Liver (tissue), 9 donors: ENCODE data around the gene FGD2. TPM values are rescaled to one million over a fixed set of nuclear protein-coding genes. Genes with fewer than 3 reads are reported as not detected.

Source experiments
- DNase-seq: peaks from one replicate; pipeline ENCODE4 v3.0.0-alpha.2; 2017; ENCODE audit warnings: low spot score
- H3K27ac ChIP-seq, 2 donors: one replicate each; pipeline ENCODE4 v1.7.0; 2013; ENCODE audit warnings: inconsistent platforms in 2 of 2, low read length in 2 of 2, control low read depth in 1 of 2, low read depth in 1 of 2, mild to moderate bottlenecking in 1 of 2
- H3K27me3 ChIP-seq, 4 donors: one replicate each; pipeline versions ENCODE4 v1.6.1 to v1.7.0; 2013; ENCODE audit warnings: low read length in 3 of 4, inconsistent platforms in 1 of 4, mild to moderate bottlenecking in 1 of 4, moderate library complexity in 1 of 4; ENCODE audit not compliant: control insufficient read depth in 4 of 4, insufficient read depth in 4 of 4
- H3K36me3 ChIP-seq, 4 donors: one replicate each; pipeline versions ENCODE4 v1.6.1 to v1.7.0; 2013; ENCODE audit warnings: low read length in 3 of 4, mild to moderate bottlenecking in 3 of 4, low read depth in 1 of 4, moderate library complexity in 1 of 4; ENCODE audit not compliant: control insufficient read depth in 4 of 4, insufficient read depth in 3 of 4
- H3K4me1 ChIP-seq, 4 donors: one replicate each; pipeline versions ENCODE4 v1.6.1 to v1.7.0; 2013; ENCODE audit warnings: low read length in 3 of 4, mild to moderate bottlenecking in 3 of 4, moderate library complexity in 1 of 4; ENCODE audit not compliant: control insufficient read depth in 4 of 4, insufficient read depth in 4 of 4
- H3K4me3 ChIP-seq, 3 donors: one replicate each; pipeline versions ENCODE4 v1.6.1 to v1.7.0; 2013; ENCODE audit warnings: low read length in 3 of 3, control low read depth in 1 of 3, low read depth in 1 of 3, mild to moderate bottlenecking in 1 of 3
- H3K9ac ChIP-seq, 2 donors: one replicate each; pipeline ENCODE4 v1.7.0; 2013; ENCODE audit warnings: low read length in 2 of 2, mild to moderate bottlenecking in 2 of 2, moderate library complexity in 2 of 2, control low read depth in 1 of 2, low read depth in 1 of 2
- H3K9me3 ChIP-seq, 4 donors: one replicate each; pipeline versions ENCODE4 v1.6.1 to v1.7.0; 2013; ENCODE audit warnings: low read length in 3 of 4; ENCODE audit not compliant: control insufficient read depth in 4 of 4
- EGR1 ChIP-seq, 2 donors: IDR thresholded peaks; 2 replicates each; pipeline ENCODE4 v1.6.1; 2016 to 2018; ENCODE audit warnings: antibody characterized with exemption in 2 of 2, low read depth in 2 of 2
- FOXA1 ChIP-seq: IDR thresholded peaks from 2 replicates; pipeline ENCODE4 v1.6.1; 2016; ENCODE audit warnings: antibody characterized with exemption
- FOXA2 ChIP-seq: IDR thresholded peaks from 2 replicates; pipeline ENCODE4 v1.6.1; 2016; ENCODE audit warnings: antibody characterized with exemption
- GABPA ChIP-seq, 2 donors: IDR thresholded peaks in 1 of 2; conservative IDR thresholded peaks in 1 of 2; 2 replicates each; pipeline ENCODE4 v1.6.1; 2016; ENCODE audit warnings: antibody characterized with exemption in 2 of 2, mild to moderate bottlenecking in 1 of 2, moderate library complexity in 1 of 2
- HNF4A ChIP-seq, 2 donors: conservative IDR thresholded peaks; 2 replicates each; pipeline ENCODE4 v1.6.1; 2016; ENCODE audit warnings: antibody characterized with exemption in 2 of 2, mild to moderate bottlenecking in 2 of 2
- HNF4G ChIP-seq: IDR thresholded peaks from 2 replicates; pipeline ENCODE4 v1.6.1; 2016; ENCODE audit warnings: antibody characterized with exemption
- JUND ChIP-seq, 2 donors: IDR thresholded peaks; 2 replicates each; pipeline ENCODE4 v1.6.1; 2016; ENCODE audit warnings: antibody characterized with exemption in 2 of 2
- NR2F2 ChIP-seq: IDR thresholded peaks from 2 replicates; pipeline ENCODE4 v1.6.1; 2016; ENCODE audit warnings: antibody characterized with exemption
- RAD21 ChIP-seq, 2 donors: IDR thresholded peaks; 2 replicates each; pipeline ENCODE4 v1.6.1; 2016; ENCODE audit warnings: antibody characterized with exemption in 2 of 2, mild to moderate bottlenecking in 2 of 2
- RXRA ChIP-seq, 2 donors: IDR thresholded peaks; 2 replicates each; pipeline ENCODE4 v1.6.1; 2017 to 2018; ENCODE audit warnings: antibody characterized with exemption in 2 of 2, mild to moderate bottlenecking in 1 of 2
- SP1 ChIP-seq: IDR thresholded peaks from 2 replicates; pipeline ENCODE4 v1.6.1; 2018; ENCODE audit warnings: antibody characterized with exemption, mild to moderate bottlenecking
- TAF1 ChIP-seq: conservative IDR thresholded peaks from 2 replicates; pipeline ENCODE4 v1.6.1; 2016; ENCODE audit warnings: antibody characterized with exemption, mild to moderate bottlenecking
- YY1 ChIP-seq: IDR thresholded peaks from 2 replicates; pipeline ENCODE4 v1.6.1; 2016; ENCODE audit warnings: antibody characterized with exemption, mild to moderate bottlenecking
- WGBS: extraction: QIAGEN DNeasy Blood & Tissue Kit; methylation state at CpG from one replicate; pipeline ENCODE4 v1.1.7; 2013; 5-methylcytosine and 5-hydroxymethylcytosine counted together
- polyA plus RNA-seq, 2 donors: library from polyadenylated mRNA; stranded (reverse) in 1 of 2; unstranded in 1 of 2; fragments of 200-250 nt in 1 of 2; fragments of >200 nt in 1 of 2; fragmentation: Nextera tagmentation in 1 of 2; extraction: Ambion mirVana in 1 of 2; gene quantifications; one replicate each; pipeline versions ENCODE4 v1.2.1 to v1.2.3, GENCODE V29; 2013 to 2015
- total RNA-seq, 2 donors: library from RNA; depleted of rRNA; stranded (reverse); fragments of >200 nt; gene quantifications; one replicate each; pipeline ENCODE4 v1.2.3, GENCODE V29; 2014
- TF ChIP-seq, protein P1 (sequence below): fragments of 150-350 bp; IDR thresholded peaks from 2 replicates; pipeline ENCODE4 v1.5.1; 2017; ENCODE audit warnings: improper control_type of control experiment, low read depth, low read length; ENCODE audit not compliant: missing input control
- TF ChIP-seq, protein P2 (sequence below): IDR thresholded peaks from 2 replicates; pipeline ENCODE4 v1.6.1; 2016; ENCODE audit warnings: antibody characterized with exemption
- TF ChIP-seq, protein P3 (sequence below): IDR thresholded peaks from 2 replicates; pipeline ENCODE4 v1.6.1; 2016; ENCODE audit warnings: antibody characterized with exemption
- TF ChIP-seq, protein P4 (sequence below): IDR thresholded peaks from 2 replicates; pipeline ENCODE4 v1.6.1; 2016; ENCODE audit warnings: antibody characterized with exemption
- TF ChIP-seq, protein P5 (sequence below): IDR thresholded peaks from 2 replicates; pipeline ENCODE4 v1.6.1; 2016; ENCODE audit warnings: antibody characterized with exemption, mild to moderate bottlenecking
- donor health status: healthy.
- donor health status: healthy.
- donor health status: healthy.
- donor health status: healthy.
- donor health status: healthy.

The FGD2 gene
- total and polyA plus RNA-seq, 4 donors = 4.6 to 24.4 (median 9.1) TPM

DNA sequence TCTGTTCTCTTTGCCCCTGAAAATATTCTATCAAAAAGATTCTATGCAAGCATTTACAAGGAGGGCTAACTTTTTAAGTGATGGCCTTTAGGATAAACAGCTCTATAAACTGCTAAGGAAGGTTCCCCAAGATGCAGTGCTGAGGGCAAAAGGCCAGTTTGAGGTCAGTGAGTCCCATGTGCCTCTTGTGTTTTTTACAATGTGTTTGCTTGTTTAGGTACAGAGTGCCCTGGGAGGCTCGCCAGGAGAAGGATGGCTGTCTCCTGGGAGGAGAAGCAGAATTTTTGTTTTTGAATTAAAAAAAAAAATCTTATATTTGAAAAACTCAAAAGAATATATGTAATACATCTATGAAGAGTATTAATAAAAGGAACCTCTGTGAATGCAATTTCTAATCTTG lies 32.3 kb upstream of the FGD2 start:
- 97% methylated on average over 1 of the region's 1 CpG for WGBS
- no peak for TF ChIP-seq SP1
- no peak for TF ChIP-seq HNF4G
- no peak for TF ChIP-seq RXRA (IDR thresholded peaks at IDR 0.05)
- TF ChIP-seq, protein P1, sequence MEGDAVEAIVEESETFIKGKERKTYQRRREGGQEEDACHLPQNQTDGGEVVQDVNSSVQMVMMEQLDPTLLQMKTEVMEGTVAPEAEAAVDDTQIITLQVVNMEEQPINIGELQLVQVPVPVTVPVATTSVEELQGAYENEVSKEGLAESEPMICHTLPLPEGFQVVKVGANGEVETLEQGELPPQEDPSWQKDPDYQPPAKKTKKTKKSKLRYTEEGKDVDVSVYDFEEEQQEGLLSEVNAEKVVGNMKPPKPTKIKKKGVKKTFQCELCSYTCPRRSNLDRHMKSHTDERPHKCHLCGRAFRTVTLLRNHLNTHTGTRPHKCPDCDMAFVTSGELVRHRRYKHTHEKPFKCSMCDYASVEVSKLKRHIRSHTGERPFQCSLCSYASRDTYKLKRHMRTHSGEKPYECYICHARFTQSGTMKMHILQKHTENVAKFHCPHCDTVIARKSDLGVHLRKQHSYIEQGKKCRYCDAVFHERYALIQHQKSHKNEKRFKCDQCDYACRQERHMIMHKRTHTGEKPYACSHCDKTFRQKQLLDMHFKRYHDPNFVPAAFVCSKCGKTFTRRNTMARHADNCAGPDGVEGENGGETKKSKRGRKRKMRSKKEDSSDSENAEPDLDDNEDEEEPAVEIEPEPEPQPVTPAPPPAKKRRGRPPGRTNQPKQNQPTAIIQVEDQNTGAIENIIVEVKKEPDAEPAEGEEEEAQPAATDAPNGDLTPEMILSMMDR = no peak
- no peak for TF ChIP-seq FOXA2
- no peak for TF ChIP-seq RAD21 (IDR thresholded peaks at IDR 0.05)
- TF ChIP-seq JUND (IDR thresholded peaks at IDR 0.05) = no peak
- no peak for TF ChIP-seq EGR1 (IDR thresholded peaks at IDR 0.05; ENCODE audit: low read depth in 2 of 2)
- TF ChIP-seq TAF1 = no peak
- no peak for TF ChIP-seq NR2F2
- no peak for TF ChIP-seq YY1
- no peak for TF ChIP-seq HNF4A (conservative IDR thresholded peaks at IDR 0.05)
- TF ChIP-seq GABPA (IDR thresholded peaks at IDR 0.05 in 1 of 2, conservative IDR thresholded peaks at IDR 0.05 in 1 of 2) = no peak
- no peak for TF ChIP-seq FOXA1
- TF ChIP-seq, protein P2, sequence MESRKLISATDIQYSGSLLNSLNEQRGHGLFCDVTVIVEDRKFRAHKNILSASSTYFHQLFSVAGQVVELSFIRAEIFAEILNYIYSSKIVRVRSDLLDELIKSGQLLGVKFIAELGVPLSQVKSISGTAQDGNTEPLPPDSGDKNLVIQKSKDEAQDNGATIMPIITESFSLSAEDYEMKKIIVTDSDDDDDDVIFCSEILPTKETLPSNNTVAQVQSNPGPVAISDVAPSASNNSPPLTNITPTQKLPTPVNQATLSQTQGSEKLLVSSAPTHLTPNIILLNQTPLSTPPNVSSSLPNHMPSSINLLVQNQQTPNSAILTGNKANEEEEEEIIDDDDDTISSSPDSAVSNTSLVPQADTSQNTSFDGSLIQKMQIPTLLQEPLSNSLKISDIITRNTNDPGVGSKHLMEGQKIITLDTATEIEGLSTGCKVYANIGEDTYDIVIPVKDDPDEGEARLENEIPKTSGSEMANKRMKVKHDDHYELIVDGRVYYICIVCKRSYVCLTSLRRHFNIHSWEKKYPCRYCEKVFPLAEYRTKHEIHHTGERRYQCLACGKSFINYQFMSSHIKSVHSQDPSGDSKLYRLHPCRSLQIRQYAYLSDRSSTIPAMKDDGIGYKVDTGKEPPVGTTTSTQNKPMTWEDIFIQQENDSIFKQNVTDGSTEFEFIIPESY = no peak
- TF ChIP-seq, protein P3, sequence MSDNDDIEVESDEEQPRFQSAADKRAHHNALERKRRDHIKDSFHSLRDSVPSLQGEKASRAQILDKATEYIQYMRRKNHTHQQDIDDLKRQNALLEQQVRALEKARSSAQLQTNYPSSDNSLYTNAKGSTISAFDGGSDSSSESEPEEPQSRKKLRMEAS = no peak
- TF ChIP-seq, protein P4, sequence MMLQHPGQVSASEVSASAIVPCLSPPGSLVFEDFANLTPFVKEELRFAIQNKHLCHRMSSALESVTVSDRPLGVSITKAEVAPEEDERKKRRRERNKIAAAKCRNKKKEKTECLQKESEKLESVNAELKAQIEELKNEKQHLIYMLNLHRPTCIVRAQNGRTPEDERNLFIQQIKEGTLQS = no peak
- TF ChIP-seq, protein P5, sequence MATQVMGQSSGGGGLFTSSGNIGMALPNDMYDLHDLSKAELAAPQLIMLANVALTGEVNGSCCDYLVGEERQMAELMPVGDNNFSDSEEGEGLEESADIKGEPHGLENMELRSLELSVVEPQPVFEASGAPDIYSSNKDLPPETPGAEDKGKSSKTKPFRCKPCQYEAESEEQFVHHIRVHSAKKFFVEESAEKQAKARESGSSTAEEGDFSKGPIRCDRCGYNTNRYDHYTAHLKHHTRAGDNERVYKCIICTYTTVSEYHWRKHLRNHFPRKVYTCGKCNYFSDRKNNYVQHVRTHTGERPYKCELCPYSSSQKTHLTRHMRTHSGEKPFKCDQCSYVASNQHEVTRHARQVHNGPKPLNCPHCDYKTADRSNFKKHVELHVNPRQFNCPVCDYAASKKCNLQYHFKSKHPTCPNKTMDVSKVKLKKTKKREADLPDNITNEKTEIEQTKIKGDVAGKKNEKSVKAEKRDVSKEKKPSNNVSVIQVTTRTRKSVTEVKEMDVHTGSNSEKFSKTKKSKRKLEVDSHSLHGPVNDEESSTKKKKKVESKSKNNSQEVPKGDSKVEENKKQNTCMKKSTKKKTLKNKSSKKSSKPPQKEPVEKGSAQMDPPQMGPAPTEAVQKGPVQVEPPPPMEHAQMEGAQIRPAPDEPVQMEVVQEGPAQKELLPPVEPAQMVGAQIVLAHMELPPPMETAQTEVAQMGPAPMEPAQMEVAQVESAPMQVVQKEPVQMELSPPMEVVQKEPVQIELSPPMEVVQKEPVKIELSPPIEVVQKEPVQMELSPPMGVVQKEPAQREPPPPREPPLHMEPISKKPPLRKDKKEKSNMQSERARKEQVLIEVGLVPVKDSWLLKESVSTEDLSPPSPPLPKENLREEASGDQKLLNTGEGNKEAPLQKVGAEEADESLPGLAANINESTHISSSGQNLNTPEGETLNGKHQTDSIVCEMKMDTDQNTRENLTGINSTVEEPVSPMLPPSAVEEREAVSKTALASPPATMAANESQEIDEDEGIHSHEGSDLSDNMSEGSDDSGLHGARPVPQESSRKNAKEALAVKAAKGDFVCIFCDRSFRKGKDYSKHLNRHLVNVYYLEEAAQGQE = no peak
- no peak overlapping the region for H3K9ac ChIP-seq

More for the DNA sequence above, 32.3 kb upstream of the FGD2 start:
- Histone ChIP-seq H3K4me1 (no peaks in the 10 kb centered on the region), H3K27ac (no peak overlapping the region), H3K9me3 (no peaks in the 10 kb centered on the region), H3K36me3 (peaks cover 49 to 100% (median 81%) of the 10 kb centered on the region in 4 donors), H3K4me3 (no peak overlapping the region), H3K27me3 (no peaks in the 10 kb centered on the region)
- DNase-seq = no peak
